ENCODE data around the gene DRG2. TPM values are rescaled to one million over a fixed set of nuclear protein-coding genes. Genes with fewer than 3 reads are reported as not detected.

Gene DRG2
- 67.8 and 73.1 TPM in 2 replicates for total RNA-seq
- 41.0 TPM for total RNA-seq (2013)
- 56.9 and 58.7 TPM in 2 replicates for polyA plus RNA-seq
- 42.0 and 45.5 TPM in 2 replicates for polyA minus RNA-seq

- peak within 1 kb of the TSS; percentile 94 for H3K4me2 ChIP-seq (replicated peaks; ENCODE audit: low read depth, low read length, poor library complexity, severe bottlenecking)
- Mint-ChIP-seq H3K4me3 (peak within 1 kb of the TSS; percentile 99), H3K9me3 (ENCODE audit: insufficient read depth) (no peaks in the 10 kb centered on the region), H3K27me3 (no peaks in the 10 kb centered on the region), H3K27ac (peak within 1 kb of the TSS; percentile 98), H3K4me1 (peaks cover 25% of the 10 kb centered on the region)
- DNase-seq = peak; percentile 94
- peaks cover 8 to 22% of the 10 kb centered on the region in 2 donors for H3K4me1 ChIP-seq (ENCODE audit: control insufficient read depth in 2 of 2, insufficient read depth in 2 of 2, low read length in 2 of 2)
- H4K20me1 ChIP-seq (ENCODE audit: control insufficient read depth, insufficient read depth, low read length, poor library complexity, severe bottlenecking) = no peaks in the 10 kb centered on the region
- peak within 1 kb of the TSS; percentile 71 to 99 (median 91) for H3K4me3 ChIP-seq (ENCODE audit: control extremely low read depth in 1 of 5, extremely low read depth in 1 of 5, insufficient read depth in 1 of 5, low read depth in 2 of 5, low read length in 4 of 5)
- 3% methylated on average over 52 of the region's 52 CpGs for WGBS (ENCODE audit: insufficient coverage)
- CTCF ChIA-PET = no interaction called here
- POLR2A ChIA-PET = no interaction called here
- no peaks in the 10 kb centered on the region for H3K9me3 ChIP-seq (ENCODE audit: control extremely low read depth in 1 of 3, control insufficient read depth in 2 of 3, insufficient read depth in 1 of 3, low read length in 2 of 3)
- H3K9ac ChIP-seq (ENCODE audit: low read length) = peak within 1 kb of the TSS; percentile 95
- intact Hi-C loops (cut with micrococcal nuclease) = loop anchor here (1.0 to 5.0 kb wide), 4 partner anchors 49 to 497 kb away; partner anchors contain the start of genes ALKBH5, ATPAF2, GID4 and PEMT
- H3K27ac ChIP-seq (ENCODE audit: low read length in 2 of 2) = peak within 1 kb of the TSS; percentile 67 to 90
- no peaks in the 10 kb centered on the region for H3K27me3 ChIP-seq (replicated peaks in 1 of 4; ENCODE audit: control extremely low read depth in 1 of 4, control insufficient read depth in 3 of 4, insufficient read depth in 4 of 4, low read length in 3 of 4)
- TF ChIP-seq EZH2 (IDR thresholded peaks at IDR 0.05; ENCODE audit: borderline replicate concordance, insufficient read depth, low read depth, low read length, poor library complexity, severe bottlenecking) (no peak), CTCF (IDR thresholded peaks at IDR 0.05) (no peak)
- ATAC-seq (ENCODE audit: low read depth) = peak; percentile 92
- peaks cover 0 to 4% of the 10 kb centered on the region in 2 experiments for H3K36me3 ChIP-seq (replicated peaks in 1 of 2; ENCODE audit: control extremely low read depth in 1 of 2, control insufficient read depth in 1 of 2, extremely low read depth in 1 of 2, insufficient read depth in 2 of 2, low read length in 1 of 2)
- peak within 1 kb of the TSS; percentile 95 for H2AFZ ChIP-seq (ENCODE audit: insufficient read depth, low read depth, low read length, poor library complexity, severe bottlenecking)
- H3K79me2 ChIP-seq (ENCODE audit: control insufficient read depth, insufficient read depth, low read length) = peaks cover 30% of the 10 kb centered on the region
Observed at GRCh38 chr17:18087610-18088491, at the start of gene DRG2. DRG2 (plus strand) TSS chr17:18087948; CDS start chr17:18088024, 76 bp downstream.

Measured in B cell (primary cell).